NCI-H345 treated with DMSO at 0.1 percent for 48 hours (cell line): ENCODE data around the gene CFAP100.
A peak's percentile ranks its signal among the peaks of the same experiment; 100 is the strongest.

Experiments
- DNase-seq: peaks from one replicate; lab custom pipeline; 2025; ENCODE audit not compliant: unreplicated experiment; lab: John Stamatoyannopoulos, UW

The CFAP100 gene

DNA sequence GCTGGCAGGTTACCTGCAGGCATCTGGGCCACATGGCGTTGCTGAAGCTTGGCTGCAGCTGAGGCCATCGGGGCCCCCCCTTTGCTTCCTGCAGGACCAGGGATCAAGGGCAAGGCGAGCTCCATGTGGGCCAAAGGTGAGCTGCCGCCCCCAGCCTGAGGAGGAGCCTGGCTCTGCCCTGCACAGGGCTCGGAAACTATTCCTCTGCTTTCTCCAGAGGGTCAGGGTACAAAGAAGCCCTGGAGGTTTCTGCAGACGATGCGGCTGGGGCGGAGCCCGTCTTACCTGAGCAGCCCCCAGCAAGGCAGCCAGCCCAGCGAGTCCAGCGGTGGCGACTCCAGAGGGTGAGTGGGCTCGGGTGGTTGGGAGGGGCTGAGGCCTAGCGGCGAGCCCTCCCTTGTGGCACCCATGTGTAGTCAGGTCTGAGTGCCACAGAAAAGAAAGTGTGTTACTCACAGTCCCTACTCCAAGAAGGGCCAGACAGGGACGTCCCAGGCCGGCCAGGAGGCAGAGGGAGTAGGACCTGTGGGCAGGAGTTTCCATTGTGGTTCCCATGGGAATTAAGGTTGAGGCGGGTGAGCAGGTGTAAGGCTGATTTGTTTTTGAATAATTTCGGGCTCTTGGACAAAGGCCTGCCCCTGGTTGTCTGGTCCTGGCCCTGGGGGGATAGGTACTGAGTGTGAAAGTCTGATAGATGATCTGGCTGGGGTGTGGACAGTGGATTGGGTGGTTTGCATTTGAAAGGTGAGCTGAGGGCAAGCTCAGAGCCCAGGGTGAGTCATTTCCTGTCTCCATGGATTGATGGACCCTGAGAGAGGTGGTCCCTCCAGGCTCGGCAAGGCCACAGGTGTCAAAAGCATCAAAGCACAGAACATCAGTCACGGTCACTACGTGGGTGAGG is 25.4 kb downstream of the CFAP100 start:
- no peak for DNase-seq

DNA sequence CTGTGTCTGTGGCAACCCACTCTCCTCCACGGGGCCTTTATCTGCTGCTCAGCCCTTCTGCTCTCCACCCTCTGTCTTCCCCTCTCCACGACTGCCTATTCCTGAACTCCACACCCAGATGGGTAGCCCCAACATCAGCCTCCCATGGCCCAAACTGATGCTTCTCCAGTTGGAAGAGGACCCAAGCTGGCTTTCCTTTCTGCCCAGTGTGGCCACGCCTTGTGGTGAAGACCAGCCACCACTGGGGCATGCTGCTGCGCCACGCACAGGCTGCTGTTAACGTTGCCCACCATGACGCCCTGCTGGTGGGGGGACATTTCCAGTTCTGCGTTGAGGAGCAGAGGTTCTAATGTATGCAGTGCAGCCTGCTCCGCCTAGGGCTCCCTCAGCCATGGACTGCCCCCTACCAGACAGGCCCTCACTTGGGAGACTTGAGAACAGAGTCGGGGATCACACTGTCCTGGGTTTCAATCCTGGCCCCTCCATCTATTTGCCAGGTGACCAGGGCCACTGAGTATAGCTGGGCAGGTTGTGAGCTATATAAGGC is 26.9 kb downstream of the CFAP100 start:
- DNase-seq = no peak

DNA sequence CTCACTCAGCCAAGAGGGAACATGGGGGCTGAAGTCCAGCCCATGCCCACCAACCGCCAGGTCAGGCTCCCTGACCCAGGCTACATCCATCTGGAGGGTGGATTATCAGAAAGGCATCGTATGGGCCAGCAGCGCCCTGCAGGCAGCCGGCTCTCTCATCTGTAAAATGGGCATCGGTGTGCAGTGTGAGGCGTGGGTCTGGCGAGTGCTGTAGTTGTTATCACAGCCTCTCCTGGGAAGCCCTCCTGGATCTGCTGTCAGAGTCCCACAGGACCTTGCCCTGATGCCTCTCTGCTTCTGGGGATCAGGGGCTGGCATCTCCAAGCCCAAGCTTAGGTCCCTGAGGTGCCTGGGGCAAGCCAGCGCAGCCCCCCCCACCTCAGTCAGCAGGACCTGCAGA is 27.4 kb downstream of the CFAP100 start:
- no peak for DNase-seq

- no peak for DNase-seq
Observed at GRCh38 chr3:126422571-126423091, 27.9 kb downstream of the CFAP100 start.

DNA sequence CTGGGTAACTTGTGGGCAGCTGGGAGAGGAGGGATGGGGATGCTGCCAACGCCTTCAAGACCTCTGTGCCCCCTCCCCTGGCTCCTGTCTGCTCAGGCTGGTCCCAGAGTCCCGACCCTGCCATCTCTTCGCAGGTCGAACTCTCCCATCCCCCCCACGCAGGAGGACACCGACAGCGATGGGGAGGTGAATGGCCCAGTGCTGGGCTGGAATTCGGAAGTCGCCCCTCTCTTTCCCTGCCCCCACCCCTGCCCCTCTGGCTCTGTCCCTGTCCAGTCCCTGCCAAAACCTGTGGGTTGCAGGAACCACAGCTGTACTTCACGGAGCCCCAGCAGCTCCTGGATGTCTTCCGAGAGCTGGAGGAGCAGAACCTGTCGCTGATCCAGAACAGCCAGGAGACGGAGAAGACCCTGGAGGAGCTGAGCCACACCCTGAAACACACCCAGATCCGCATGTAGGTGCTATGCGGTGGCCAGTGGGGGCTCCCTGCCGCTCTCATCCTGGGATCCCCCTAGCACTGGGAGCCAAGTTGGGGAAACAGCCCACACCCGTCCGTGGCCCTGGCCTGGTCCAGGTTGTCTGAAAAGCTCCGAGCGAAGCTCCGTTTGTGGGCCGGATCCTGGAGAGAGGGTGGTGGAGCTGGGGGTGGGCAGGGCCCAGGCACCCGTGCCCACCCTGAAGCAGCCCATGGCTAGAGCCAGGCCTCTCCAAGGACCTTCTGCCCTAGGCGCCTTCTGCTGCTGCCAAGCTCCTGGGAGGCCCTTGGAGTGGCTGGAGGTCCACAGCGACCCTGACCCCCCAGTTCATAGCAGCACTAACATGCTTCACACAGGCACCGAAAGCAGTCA is 28.7 kb downstream of the CFAP100 start:
- peak; percentile 100 for DNase-seq

DNA sequence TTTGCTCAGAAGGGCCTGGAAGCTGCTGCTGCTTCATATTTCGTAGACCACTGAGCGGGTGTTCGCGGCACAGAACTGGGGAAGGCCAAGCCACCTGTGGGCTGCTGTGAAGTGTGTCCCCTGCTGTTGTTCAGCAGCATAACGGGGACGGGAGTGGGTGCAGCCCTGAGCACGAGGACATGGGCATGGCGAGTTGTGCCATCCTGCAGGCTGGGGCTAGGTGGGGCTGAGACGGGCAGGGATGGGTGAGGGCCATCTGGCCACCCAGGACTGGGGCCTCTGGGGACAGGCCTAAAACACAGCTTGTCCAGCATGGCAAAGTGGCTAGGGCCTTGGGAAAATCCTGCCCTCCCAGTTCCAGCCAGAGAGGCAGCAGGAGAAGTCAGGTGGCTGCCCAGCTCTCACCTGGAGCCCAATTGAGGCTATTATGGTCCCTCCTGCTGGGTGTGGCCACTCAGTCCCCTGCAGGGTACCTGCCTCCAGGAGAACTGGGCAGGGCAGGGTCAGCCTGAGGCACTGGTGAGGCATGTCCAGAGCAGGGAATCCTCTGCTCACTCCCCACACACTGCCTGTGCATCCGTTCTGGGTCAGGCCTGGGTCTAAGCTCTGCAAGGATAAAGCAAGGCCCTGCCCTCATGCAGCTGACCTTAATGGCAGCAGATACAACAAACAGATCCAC is 29.5 kb downstream of the CFAP100 start:
- DNase-seq = no peak

GRCh38 chr3:126424751-126425150 is 30.0 kb downstream of the CFAP100 start:
- DNase-seq = no peak

GRCh38 chr3:126431103-126431534 is 36.4 kb downstream of the CFAP100 start:
- no peak for DNase-seq

DNA sequence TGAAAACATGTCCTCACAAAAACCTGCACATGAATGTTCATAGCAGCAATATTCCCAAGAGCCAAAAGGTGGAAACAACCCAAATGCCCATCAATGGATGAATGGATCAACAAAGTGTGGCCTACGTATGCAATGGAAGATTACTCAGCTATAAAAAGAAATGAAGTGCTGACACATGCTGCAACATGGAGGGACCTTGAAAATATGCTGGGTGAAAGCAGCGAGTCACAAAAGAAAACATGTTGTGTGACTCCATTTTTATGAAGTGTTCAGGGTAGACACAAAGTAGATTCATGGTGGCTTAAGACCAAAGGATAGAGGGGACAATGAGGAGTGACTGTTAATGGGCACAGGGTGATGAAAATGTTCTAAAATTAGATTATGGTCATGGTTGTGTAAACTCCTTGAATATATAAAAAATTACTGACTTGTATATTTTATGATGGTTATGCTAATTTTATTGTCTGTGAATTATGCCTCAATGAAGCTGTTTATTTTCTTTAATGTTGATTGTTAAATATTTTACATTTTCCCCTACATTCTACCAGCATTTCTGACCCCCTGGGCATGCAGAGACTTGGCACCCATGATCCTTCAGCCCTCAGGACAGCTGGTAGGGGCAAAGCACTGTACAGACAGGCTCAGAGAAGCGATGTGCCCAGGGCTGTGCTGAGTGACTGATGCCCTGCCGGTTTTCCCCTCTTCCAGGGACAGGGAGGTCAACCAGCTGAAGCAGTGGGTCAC is 37.8 kb downstream of the CFAP100 start:
- no peak for DNase-seq

- no peak for DNase-seq
Observed at GRCh38 chr3:126433105-126433430, 38.4 kb downstream of the CFAP100 start.

- DNase-seq = peak; percentile 69
Observed at GRCh38 chr3:126433496-126434263, 39.0 kb downstream of the CFAP100 start.

- no peak for DNase-seq
Observed at GRCh38 chr3:126434264-126434590, 39.5 kb downstream of the CFAP100 start.

- no peak for DNase-seq
Observed at GRCh38 chr3:126434931-126435411, 40.3 kb downstream of the CFAP100 start.

- no peak for DNase-seq
Observed at GRCh38 chr3:126435456-126436315, 41.0 kb downstream of the CFAP100 start.

- DNase-seq = no peak
Observed at GRCh38 chr3:126436826-126437717, 42.4 kb downstream of the CFAP100 start.

DNA sequence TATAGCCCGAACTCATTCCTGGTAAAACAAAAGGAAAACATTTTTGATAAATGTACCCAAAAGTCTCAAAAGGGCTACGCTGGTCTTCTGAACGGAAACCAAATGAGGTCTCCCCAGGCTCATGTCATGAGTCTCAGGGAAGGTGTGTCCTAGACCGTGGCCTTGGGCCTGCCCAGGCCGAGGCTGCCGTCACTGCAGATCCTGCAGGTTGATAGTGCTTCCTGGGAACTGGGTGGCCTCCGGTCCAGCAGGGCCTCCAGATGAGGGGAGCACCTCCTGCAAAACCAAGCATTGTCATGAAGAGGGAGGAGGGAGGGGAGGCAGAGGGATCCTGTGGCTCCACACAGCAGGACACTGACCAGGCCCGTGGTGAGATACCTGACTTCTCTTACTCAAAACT is 43.5 kb downstream of the CFAP100 start:
- no peak for DNase-seq

GRCh38 chr3:126438746-126439145 is 44.0 kb downstream of the CFAP100 start:
- no peak for DNase-seq
